ENCODE results near the gene MYOF. TPM values are rescaled to one million over a fixed set of nuclear protein-coding genes. Genes with fewer than 3 reads are reported as not detected.

MYOF gene
- polyA plus RNA-seq, 4 donors, result 1.6 to 20.6 (median 9.4) TPM

GRCh38 chr10:93512565-93512964, 30.4 kb upstream of the MYOF start:
- Histone ChIP-seq H3K36me3 (ENCODE audit: control insufficient read depth in 3 of 3, insufficient read depth in 2 of 3, low read depth in 1 of 3, low read length in 3 of 3) (no peaks in the 10 kb centered on the region), H3K9me3 (ENCODE audit: control insufficient read depth in 2 of 2, insufficient read depth in 1 of 2, low read depth in 1 of 2, low read length in 1 of 2) (no peaks in the 10 kb centered on the region), H3K4me1 (ENCODE audit: control insufficient read depth in 3 of 3, insufficient read depth in 2 of 3, low read depth in 1 of 3, low read length in 2 of 3) (no peaks in the 10 kb centered on the region), H3K27ac (ENCODE audit: low read depth in 1 of 3, low read length in 2 of 3) (no peak overlapping the region), H3K4me3 (ENCODE audit: low read depth in 1 of 3, low read length in 3 of 3) (no peak overlapping the region), H3K27me3 (ENCODE audit: control insufficient read depth in 3 of 3, insufficient read depth in 3 of 3, low read length in 3 of 3) (no peaks in the 10 kb centered on the region)
- WGBS, 3 donors, result 97 to 98% (median 98%) methylated on average over 1 of the region's 1 CpG
- DNase-seq (no peak), FAIRE-seq (no peak)

GRCh38 chr10:93509816-93510215, 27.7 kb upstream of the MYOF start:
- Histone ChIP-seq H3K4me1 (ENCODE audit: control insufficient read depth in 3 of 3, insufficient read depth in 2 of 3, low read depth in 1 of 3, low read length in 2 of 3) (no peaks in the 10 kb centered on the region), H3K27ac (ENCODE audit: low read depth in 1 of 3, low read length in 2 of 3) (no peak overlapping the region), H3K27me3 (ENCODE audit: control insufficient read depth in 3 of 3, insufficient read depth in 3 of 3, low read length in 3 of 3) (no peaks in the 10 kb centered on the region), H3K36me3 (ENCODE audit: control insufficient read depth in 3 of 3, insufficient read depth in 2 of 3, low read depth in 1 of 3, low read length in 3 of 3) (peaks cover 0 to 2% (median 0%) of the 10 kb centered on the region in 3 donors), H3K9me3 (ENCODE audit: control insufficient read depth in 2 of 2, insufficient read depth in 1 of 2, low read depth in 1 of 2, low read length in 1 of 2) (no peaks in the 10 kb centered on the region), H3K4me3 (ENCODE audit: low read depth in 1 of 3, low read length in 3 of 3) (no peak overlapping the region)
- WGBS, 3 donors, result 85 to 92% (median 89%) methylated on average over 8 of the region's 8 CpGs
- DNase-seq (no peak), FAIRE-seq (no peak)

- FAIRE-seq, result no peak
- 94 to 100% (median 100%) methylated on average over 2 of the region's 2 CpGs for WGBS, 3 donors
Observed at GRCh38 chr10:93505075-93505474, 22.9 kb upstream of the MYOF start.

GRCh38 chr10:93503075-93503474, 20.9 kb upstream of the MYOF start:
- DNase-seq (peak; percentile 12 to 27), FAIRE-seq (no peak)
- WGBS, 3 donors, result 8 to 52% (median 22%) methylated on average over 6 of the region's 6 CpGs
- Histone ChIP-seq H3K27me3 (ENCODE audit: control insufficient read depth in 3 of 3, insufficient read depth in 3 of 3, low read length in 3 of 3) (no peaks in the 10 kb centered on the region), H3K4me3 (ENCODE audit: low read depth in 1 of 3, low read length in 3 of 3) (peak overlapping the region in 1 of 3 donors; percentile 33), H3K27ac (ENCODE audit: low read depth in 1 of 3, low read length in 2 of 3) (peak overlapping the region in 1 of 3 donors; percentile 39), H3K4me1 (ENCODE audit: control insufficient read depth in 3 of 3, insufficient read depth in 2 of 3, low read depth in 1 of 3, low read length in 2 of 3) (no peaks in the 10 kb centered on the region), H3K36me3 (ENCODE audit: control insufficient read depth in 3 of 3, insufficient read depth in 2 of 3, low read depth in 1 of 3, low read length in 3 of 3) (peaks cover 0 to 2% (median 0%) of the 10 kb centered on the region in 3 donors), H3K9me3 (ENCODE audit: control insufficient read depth in 2 of 2, insufficient read depth in 1 of 2, low read depth in 1 of 2, low read length in 1 of 2) (no peaks in the 10 kb centered on the region)

More at GRCh38 chr10:93505075-93505474, 22.9 kb upstream of the MYOF start:
- H3K4me3 ChIP-seq (ENCODE audit: low read depth in 1 of 3, low read length in 3 of 3), result no peak overlapping the region
- H3K9me3 ChIP-seq (ENCODE audit: control insufficient read depth in 2 of 2, insufficient read depth in 1 of 2, low read depth in 1 of 2, low read length in 1 of 2), result no peaks in the 10 kb centered on the region
- no peak overlapping the region for H3K27ac ChIP-seq (ENCODE audit: low read depth in 1 of 3, low read length in 2 of 3)
- DNase-seq, result no peak
- H3K27me3 ChIP-seq (ENCODE audit: control insufficient read depth in 3 of 3, insufficient read depth in 3 of 3, low read length in 3 of 3), result no peaks in the 10 kb centered on the region
- peaks cover 0 to 2% (median 0%) of the 10 kb centered on the region in 3 donors for H3K36me3 ChIP-seq (ENCODE audit: control insufficient read depth in 3 of 3, insufficient read depth in 2 of 3, low read depth in 1 of 3, low read length in 3 of 3)
- H3K4me1 ChIP-seq (ENCODE audit: control insufficient read depth in 3 of 3, insufficient read depth in 2 of 3, low read depth in 1 of 3, low read length in 2 of 3), result no peaks in the 10 kb centered on the region

- no peak overlapping the region for H3K4me3 ChIP-seq (ENCODE audit: low read depth in 1 of 3, low read length in 3 of 3)
Observed at GRCh38 chr10:93501650-93502049, 19.5 kb upstream of the MYOF start.

GRCh38 chr10:93498166-93498565, 16.0 kb upstream of the MYOF start:
- no peak overlapping the region for H3K27ac ChIP-seq (ENCODE audit: low read depth in 1 of 3, low read length in 2 of 3)
- FAIRE-seq, result no peak
- peaks cover 0 to 3% (median 0%) of the 10 kb centered on the region in 3 donors for H3K4me1 ChIP-seq (ENCODE audit: control insufficient read depth in 3 of 3, insufficient read depth in 2 of 3, low read depth in 1 of 3, low read length in 2 of 3)
- no peaks in the 10 kb centered on the region for H3K36me3 ChIP-seq (ENCODE audit: control insufficient read depth in 3 of 3, insufficient read depth in 2 of 3, low read depth in 1 of 3, low read length in 3 of 3)
- H3K4me3 ChIP-seq (ENCODE audit: low read depth in 1 of 3, low read length in 3 of 3), result no peak overlapping the region
- WGBS, 3 donors, result 12 to 36% (median 16%) methylated on average over 5 of the region's 5 CpGs
- no peak for DNase-seq
- H3K27me3 ChIP-seq (ENCODE audit: control insufficient read depth in 3 of 3, insufficient read depth in 3 of 3, low read length in 3 of 3), result no peaks in the 10 kb centered on the region
- no peaks in the 10 kb centered on the region for H3K9me3 ChIP-seq (ENCODE audit: control insufficient read depth in 2 of 2, insufficient read depth in 1 of 2, low read depth in 1 of 2, low read length in 1 of 2)

More at GRCh38 chr10:93501650-93502049, 19.5 kb upstream of the MYOF start:
- Histone ChIP-seq H3K36me3 (ENCODE audit: control insufficient read depth in 3 of 3, insufficient read depth in 2 of 3, low read depth in 1 of 3, low read length in 3 of 3) (peaks cover 0 to 2% (median 0%) of the 10 kb centered on the region in 3 donors), H3K4me1 (ENCODE audit: control insufficient read depth in 3 of 3, insufficient read depth in 2 of 3, low read depth in 1 of 3, low read length in 2 of 3) (peaks cover 0 to 3% (median 0%) of the 10 kb centered on the region in 3 donors), H3K27ac (ENCODE audit: low read depth in 1 of 3, low read length in 2 of 3) (no peak overlapping the region), H3K9me3 (ENCODE audit: control insufficient read depth in 2 of 2, insufficient read depth in 1 of 2, low read depth in 1 of 2, low read length in 1 of 2) (no peaks in the 10 kb centered on the region), H3K27me3 (ENCODE audit: control insufficient read depth in 3 of 3, insufficient read depth in 3 of 3, low read length in 3 of 3) (no peaks in the 10 kb centered on the region)
- DNase-seq (no peak), FAIRE-seq (no peak)

- DNase-seq (peak; percentile 95 to 97), FAIRE-seq (no peak)
- WGBS, 3 donors, result 1% methylated on average over 62 to 68 of the region's 68 CpGs
- Histone ChIP-seq H3K9me3 (ENCODE audit: control insufficient read depth in 2 of 2, insufficient read depth in 1 of 2, low read depth in 1 of 2, low read length in 1 of 2) (no peaks in the 10 kb centered on the region), H3K27me3 (ENCODE audit: control insufficient read depth in 3 of 3, insufficient read depth in 3 of 3, low read length in 3 of 3) (no peaks in the 10 kb centered on the region), H3K27ac (ENCODE audit: low read depth in 1 of 3, low read length in 2 of 3) (peak within 1 kb of the TSS in 2 of 3 donors; percentile 60 to 70), H3K4me3 (ENCODE audit: low read depth in 1 of 3, low read length in 3 of 3) (peak within 1 kb of the TSS; percentile 59 to 64 (median 60)), H3K4me1 (ENCODE audit: control insufficient read depth in 3 of 3, insufficient read depth in 2 of 3, low read depth in 1 of 3, low read length in 2 of 3) (peaks cover 0 to 3% (median 0%) of the 10 kb centered on the region in 3 donors), H3K36me3 (ENCODE audit: control insufficient read depth in 3 of 3, insufficient read depth in 2 of 3, low read depth in 1 of 3, low read length in 3 of 3) (no peaks in the 10 kb centered on the region)
Observed at GRCh38 chr10:93496322-93497041, 14.3 kb upstream of the MYOF start, which contains the start of gene CEP55. TSS of gene CEP55 (plus strand) at chr10:93496612. CDS start at chr10:93500052, 3,440 bp downstream.

GRCh38 chr10:93495654-93496321, 13.7 kb upstream of the MYOF start:
- Histone ChIP-seq H3K9me3 (ENCODE audit: control insufficient read depth in 2 of 2, insufficient read depth in 1 of 2, low read depth in 1 of 2, low read length in 1 of 2) (no peaks in the 10 kb centered on the region), H3K27ac (ENCODE audit: low read depth in 1 of 3, low read length in 2 of 3) (peak overlapping the region in 2 of 3 donors; percentile 40 to 60), H3K4me1 (ENCODE audit: control insufficient read depth in 3 of 3, insufficient read depth in 2 of 3, low read depth in 1 of 3, low read length in 2 of 3) (peaks cover 0 to 3% (median 0%) of the 10 kb centered on the region in 3 donors), H3K27me3 (ENCODE audit: control insufficient read depth in 3 of 3, insufficient read depth in 3 of 3, low read length in 3 of 3) (no peaks in the 10 kb centered on the region), H3K36me3 (ENCODE audit: control insufficient read depth in 3 of 3, insufficient read depth in 2 of 3, low read depth in 1 of 3, low read length in 3 of 3) (no peaks in the 10 kb centered on the region), H3K4me3 (ENCODE audit: low read depth in 1 of 3, low read length in 3 of 3) (peak overlapping the region; percentile 59 to 64 (median 60))
- FAIRE-seq, result no peak
- 1 to 2% (median 2%) methylated on average over 27 to 28 of the region's 28 CpGs for WGBS, 3 donors
- peak; percentile 47 to 54 for DNase-seq

Data from small intestine (tissue), 7 donors.